IMR-90 (cell line): ENCODE data around the gene TMEM61. TPM values are rescaled to one million over a fixed set of nuclear protein-coding genes. Genes with fewer than 3 reads are reported as not detected.

Source experiments
- ATAC-seq: fragments of 200-7000 bp; cut with Tn5 transposase; 2 replicates; pipeline ENCODE4 v1.9.1; 2020; ENCODE audit warnings: low read depth, mild to moderate bottlenecking, moderate library complexity
- BruUV-seq: library from RNA; stranded (reverse); fragments of 400-500 nt; replicated peaks from 2 replicates; lab custom pipeline; 2021; lab: Mats Ljungman, UMichigan
- CTCF ChIA-PET: fragments of 300-600 bp; formaldehyde crosslinking; extraction: SDS; loops from one replicate; lab custom pipeline; 2021; ENCODE audit warnings: antibody characterized with exemption; lab: Yijun Ruan, JAX
- POLR2A ChIA-PET: fragments of 300-600 bp; sonication (Branson Sonifier 250); formaldehyde crosslinking; loops from one replicate; lab custom pipeline; 2022; ENCODE audit warnings: antibody characterized with exemption; ENCODE audit not compliant: unreplicated experiment; lab: Charles Lee
- DNase-seq: peaks from one replicate; pipeline ENCODE4 v3.0.0; 2013
- H2AFZ ChIP-seq: replicated peaks from 2 replicates; pipeline ENCODE3; 2013; ENCODE audit warnings: low read length, mild to moderate bottlenecking; ENCODE audit not compliant: poor library complexity
- H2AK5ac ChIP-seq: 2 replicates; pipeline ENCODE4 v1.6.1; 2013; ENCODE audit warnings: low read depth, low read length, inconsistent platforms
- H2AK9ac ChIP-seq: replicated peaks from 2 replicates; pipeline ENCODE3; 2013; ENCODE audit warnings: mild to moderate bottlenecking, low read depth, low read length, moderate library complexity; ENCODE audit not compliant: poor library complexity
- H2BK120ac ChIP-seq: 2 replicates; pipeline ENCODE4 v1.6.1; 2013; ENCODE audit warnings: low read depth, low read length, inconsistent platforms
- H2BK15ac ChIP-seq: 3 replicates; pipeline ENCODE4 v1.6.1; 2013; ENCODE audit warnings: low read depth, low read length, inconsistent platforms
- H2BK20ac ChIP-seq: 2 replicates; pipeline ENCODE4 v1.6.1; 2013; ENCODE audit warnings: low read depth, mild to moderate bottlenecking, inconsistent platforms, low read length, moderate library complexity
- H2BK5ac ChIP-seq: 2 replicates; pipeline ENCODE4 v1.6.1; 2013; ENCODE audit warnings: mild to moderate bottlenecking, low read depth, low read length, inconsistent platforms; ENCODE audit not compliant: poor library complexity, severe bottlenecking
- H3K14ac ChIP-seq: replicated peaks from 2 replicates; pipeline ENCODE4 v1.6.1; 2013; ENCODE audit warnings: low read depth, low read length, inconsistent platforms
- H3K18ac ChIP-seq: 2 replicates; pipeline ENCODE4 v1.6.1; 2013; ENCODE audit warnings: low read depth, low read length, control low read depth
- H3K23ac ChIP-seq: 2 replicates; pipeline ENCODE4 v1.6.1; 2013; ENCODE audit warnings: low read depth, low read length, inconsistent platforms
- H3K27ac ChIP-seq: 2 replicates; pipeline ENCODE4 v1.5.1; 2013; ENCODE audit warnings: mild to moderate bottlenecking, control low read depth, low read length; ENCODE audit not compliant: insufficient read depth
- H3K27me3 ChIP-seq: 2 replicates; pipeline ENCODE4 v1.6.1; 2013; ENCODE audit warnings: low read length; ENCODE audit not compliant: control insufficient read depth, insufficient read depth
- H3K36me3 ChIP-seq: 2 replicates; pipeline ENCODE4 v1.6.1; 2013; ENCODE audit warnings: low read length, mixed read lengths; ENCODE audit not compliant: control insufficient read depth, insufficient read depth
- H3K4ac ChIP-seq: 2 replicates; pipeline ENCODE4 v1.6.1; 2013; ENCODE audit warnings: low read depth, low read length, inconsistent platforms
- H3K4me1 ChIP-seq: 2 replicates; pipeline ENCODE4 v1.6.1; 2013; ENCODE audit warnings: low read length, mixed read lengths; ENCODE audit not compliant: control insufficient read depth, insufficient read depth
- H3K4me2 ChIP-seq: 2 replicates; pipeline ENCODE4 v1.6.1; 2013; ENCODE audit warnings: low read depth, mild to moderate bottlenecking, control low read depth, low read length, moderate library complexity
- H3K4me3 ChIP-seq: 2 replicates; pipeline ENCODE4 v1.5.1; 2013; ENCODE audit warnings: low read depth, mild to moderate bottlenecking, control low read depth, low read length, moderate library complexity; ENCODE audit not compliant: insufficient read depth
- H3K56ac ChIP-seq: 2 replicates; pipeline ENCODE4 v1.6.1; 2013; ENCODE audit warnings: low read length, inconsistent platforms; ENCODE audit not compliant: insufficient read depth; ENCODE audit errors: extremely low read depth
- H3K79me1 ChIP-seq, 2 experiments: 2 replicates each; pipeline ENCODE4 v1.6.1; 2013; ENCODE audit warnings: low read length in 2 of 2, inconsistent platforms in 1 of 2, low read depth in 1 of 2
- H3K9ac ChIP-seq: 2 replicates; pipeline ENCODE4 v1.6.1; 2013; ENCODE audit warnings: low read depth, low read length, control low read depth
- H3K9me1 ChIP-seq: 2 replicates; pipeline ENCODE4 v1.6.1; 2013; ENCODE audit warnings: low read length, inconsistent platforms; ENCODE audit not compliant: insufficient read depth
- H3K9me3 ChIP-seq: 2 replicates; pipeline ENCODE4 v1.6.1; 2013; ENCODE audit warnings: low read length; ENCODE audit not compliant: control insufficient read depth, insufficient read depth
- H4K20me1 ChIP-seq: 2 replicates; pipeline ENCODE4 v1.6.1; 2013; ENCODE audit warnings: low read length, inconsistent platforms; ENCODE audit not compliant: insufficient read depth
- H4K5ac ChIP-seq: 2 replicates; pipeline ENCODE4 v1.6.1; 2013; ENCODE audit warnings: mild to moderate bottlenecking, low read depth, low read length, control low read depth
- H4K8ac ChIP-seq, 2 experiments: 2 replicates each; pipeline ENCODE4 v1.6.1; 2013; ENCODE audit warnings: low read depth in 2 of 2, low read length in 2 of 2, control low read depth in 1 of 2, inconsistent platforms in 1 of 2
- H4K91ac ChIP-seq: 2 replicates; pipeline ENCODE4 v1.6.1; 2013; ENCODE audit warnings: low read depth, low read length, inconsistent platforms; ENCODE audit not compliant: insufficient read depth
- BHLHE40 ChIP-seq: fragments of 150-350 bp; IDR thresholded peaks from 2 replicates; pipeline ENCODE4 v1.6.1; 2016; ENCODE audit warnings: mild to moderate bottlenecking, low read depth, low read length
- CEBPB ChIP-seq: IDR thresholded peaks from 2 replicates; pipeline ENCODE4 v1.6.1; 2012; ENCODE audit warnings: low read depth, low read length, improper control_type of control experiment
- CHD1 ChIP-seq: IDR thresholded peaks from 2 replicates; pipeline ENCODE4 v1.6.1; 2012; ENCODE audit warnings: low read depth, low read length, improper control_type of control experiment
- CTCF ChIP-seq: conservative IDR thresholded peaks from 2 replicates; pipeline ENCODE4 v1.5.1; 2012; ENCODE audit warnings: mild to moderate bottlenecking, low read depth, low read length, improper control_type of control experiment
- ELK1 ChIP-seq: fragments of 150-350 bp; IDR thresholded peaks from 2 replicates; pipeline ENCODE4 v1.6.1; 2016; ENCODE audit warnings: low read depth, mild to moderate bottlenecking, low read length, moderate library complexity, borderline replicate concordance
- FOS ChIP-seq: fragments of 150-350 bp; IDR thresholded peaks from 2 replicates; pipeline ENCODE4 v1.6.1; 2016; ENCODE audit warnings: low read depth, low read length
- MAFK ChIP-seq: IDR thresholded peaks from 2 replicates; pipeline ENCODE4 v1.6.1; 2012; ENCODE audit warnings: low read depth, low read length, improper control_type of control experiment
- MAZ ChIP-seq: IDR thresholded peaks from 2 replicates; pipeline ENCODE4 v1.6.1; 2012; ENCODE audit warnings: low read depth, mild to moderate bottlenecking, low read length, improper control_type of control experiment, moderate library complexity, borderline replicate concordance
- MXI1 ChIP-seq: IDR thresholded peaks from 2 replicates; pipeline ENCODE4 v1.6.1; 2012; ENCODE audit warnings: low read depth, mild to moderate bottlenecking, low read length, moderate library complexity, borderline replicate concordance
- NFE2L2 ChIP-seq: fragments of 150-350 bp; IDR thresholded peaks from 2 replicates; pipeline ENCODE4 v1.6.1; 2016; ENCODE audit warnings: low read depth, mild to moderate bottlenecking, low read length
- POLR2A ChIP-seq: IDR thresholded peaks from 2 replicates; pipeline ENCODE4 v1.6.1; 2012; ENCODE audit warnings: mild to moderate bottlenecking, low read depth, low read length
- RAD21 ChIP-seq: IDR thresholded peaks from 2 replicates; pipeline ENCODE4 v1.6.1; 2012; ENCODE audit warnings: low read length, improper control_type of control experiment
- RCOR1 ChIP-seq: IDR thresholded peaks from 2 replicates; pipeline ENCODE4 v1.6.1; 2012; ENCODE audit warnings: mild to moderate bottlenecking, low read length, improper control_type of control experiment; ENCODE audit not compliant: insufficient replicate concordance
- RFX5 ChIP-seq: IDR thresholded peaks from 2 replicates; pipeline ENCODE4 v1.8.0; 2012; ENCODE audit warnings: low read depth, mild to moderate bottlenecking, low read length, moderate library complexity
- SMC3 ChIP-seq: fragments of 150-350 bp; IDR thresholded peaks from 2 replicates; pipeline ENCODE4 v1.6.1; 2016; ENCODE audit warnings: low read depth, mild to moderate bottlenecking, antibody characterized with exemption, low read length, moderate library complexity
- USF2 ChIP-seq: fragments of 150-350 bp; IDR thresholded peaks from 2 replicates; pipeline ENCODE4 v1.6.1; 2017; ENCODE audit warnings: mild to moderate bottlenecking, antibody characterized with exemption, low read length, low read depth
- WGBS, 2 experiments: methylation state at CpG; one replicate each; pipeline versions ENCODE4 v1.1.5 to v1.1.7; 2013; ENCODE audit warnings: missing lambda C conversion rate in 2 of 2; ENCODE audit not compliant: insufficient read length in 1 of 2; ENCODE audit errors: extremely low coverage in 2 of 2; 5-methylcytosine and 5-hydroxymethylcytosine counted together
- dilution Hi-C: fragments of 300-500 bp; cut with HindIII; formaldehyde crosslinking; loops from one replicate; pipeline ENCODE4 v1.14.3; 2018; ENCODE audit warnings: low sequenced_read_pairs; ENCODE audit not compliant: unreplicated experiment
- in situ Hi-C: fragments of 300-500 bp; cut with MboI; formaldehyde crosslinking; loops from 3 replicates; pipeline ENCODE4 v1.14.3; 2019; ENCODE audit warnings: low sequenced_read_pairs, inconsistent platforms, mixed read lengths
- intact Hi-C: fragments of 100-400 bp; cut with micrococcal nuclease; formaldehyde crosslinking; loops from 2 replicates; pipeline ENCODE4 v1.10.0; 2022
- polyA plus RNA-seq, 3 experiments: library from polyadenylated mRNA; depleted of rRNA; stranded (reverse); fragments of >200 nt; gene quantifications; 2 replicates each; pipeline ENCODE4 v1.2.3, GENCODE V29; 2012; ENCODE audit warnings: low replicate concordance in 1 of 3
- total RNA-seq: library from RNA; depleted of rRNA; stranded (reverse); fragments of >200 nt; gene quantifications from 2 replicates; pipeline ENCODE4 v1.2.3, GENCODE V29; 2012

Gene TMEM61
- total and polyA plus RNA-seq, 2 of the 4 experiments (the other 2 are of a cell fraction): not detected

GRCh38 chr1:54936791-54937190 lies 43.6 kb upstream of the TMEM61 start:
- dilution Hi-C loops (no loop called here), in situ Hi-C loops (no loop called here), intact Hi-C loops (no loop called here)
- WGBS, 2 experiments: no CpG with 5 or more reads among the region's 4 CpGs
- H3K36me3 ChIP-seq: no peaks in the 10 kb centered on the region
- H3K79me1 ChIP-seq: no peaks in the 10 kb centered on the region
- H3K14ac ChIP-seq: no peak overlapping the region
- 0 out of 2 replicates have a peak overlapping the region, but pooled peaks have one; percentile 14 for H2BK20ac ChIP-seq
- H2BK120ac ChIP-seq: peak overlapping the region; percentile 68
- peak overlapping the region; percentile 24; the same call in 1 of the 2 replicates for H3K23ac ChIP-seq
- no peak overlapping the region for H3K9ac ChIP-seq
- H3K56ac ChIP-seq: no peak overlapping the region
- H3K4me2 ChIP-seq: no peak overlapping the region
- H3K4me3 ChIP-seq: no peak overlapping the region
- H4K20me1 ChIP-seq: no peaks in the 10 kb centered on the region
- TF ChIP-seq RAD21 (no peak), MXI1 (no peak), BHLHE40 (no peak), FOS (no peak), CHD1 (no peak), RFX5 (no peak), SMC3 (no peak), CEBPB (no peak), MAFK (no peak), RCOR1 (no peak), POLR2A (no peak), NFE2L2 (no peak), ELK1 (no peak), CTCF (no peak), USF2 (no peak), MAZ (no peak)
- H3K27ac ChIP-seq: no peak overlapping the region
- DNase-seq (no peak), ATAC-seq (no peak)
- H4K8ac ChIP-seq: no peak overlapping the region
- H3K27me3 ChIP-seq: no peaks in the 10 kb centered on the region
- 0 out of 2 replicates have a peak, but pooled peaks cover 5% of the 10 kb centered on the region for H3K9me1 ChIP-seq
- BruUV-seq: no TSS peak
- POLR2A ChIA-PET: no interaction called here
- no peaks in the 10 kb centered on the region for H3K9me3 ChIP-seq
- CTCF ChIA-PET: no interaction called here
- no peak overlapping the region for H3K4ac ChIP-seq
- peak overlapping the region; percentile 46 for H4K91ac ChIP-seq
- H2AK5ac ChIP-seq: peak overlapping the region; percentile 36; the same call in 1 of the 2 replicates
- H2AK9ac ChIP-seq: no peak overlapping the region
- no peak overlapping the region for H4K5ac ChIP-seq
- no peak overlapping the region for H3K18ac ChIP-seq
- no peak overlapping the region for H2AFZ ChIP-seq
- peaks cover 9% of the 10 kb centered on the region for H3K4me1 ChIP-seq
- no peak overlapping the region for H2BK15ac ChIP-seq
- no peak overlapping the region for H2BK5ac ChIP-seq
